Measurements from ENCODE around the gene IQCH.

DNA sequence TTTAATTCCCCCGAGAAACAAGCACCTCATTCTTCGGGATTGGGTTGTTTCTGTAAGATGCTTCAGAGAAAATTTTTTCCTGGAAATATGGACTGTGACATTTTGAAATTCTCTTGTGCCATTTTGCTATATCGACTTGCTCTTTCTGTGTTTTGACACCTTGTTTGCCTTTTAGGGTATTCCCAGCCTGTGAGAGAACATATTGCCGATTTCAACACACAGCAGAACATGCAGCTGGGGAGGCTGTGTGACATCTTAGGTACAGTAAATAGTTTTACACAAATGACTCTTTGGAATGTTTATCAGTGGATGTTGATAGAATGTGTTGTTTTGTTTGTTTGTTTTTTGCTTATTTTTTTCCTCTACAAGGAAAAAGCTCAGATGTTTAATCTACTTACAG is 130.2 kb downstream of the IQCH start:
- TF ChIP-seq POLR2AphosphoS5 (IDR thresholded peaks at IDR 0.05; ENCODE audit: low read depth) = no peak
- TF ChIP-seq CTCF (conservative IDR thresholded peaks at IDR 0.05; ENCODE audit: low read depth in 2 of 2) = no peak
- TF ChIP-seq EZH2 (IDR thresholded peaks at IDR 0.05; ENCODE audit: low read depth, unreplicated experiment) = no peak
- no peak for TF ChIP-seq ZNF331 (CRISPR knock-in tag; IDR thresholded peaks at IDR 0.05; ENCODE audit: low read depth)
